ENCODE measurements around the gene POLA1. TPM values are rescaled to one million over a fixed set of nuclear protein-coding genes. Genes with fewer than 3 reads are reported as not detected.

POLA1 gene
- total and polyA plus RNA-seq, 2 of the 4 experiments (the other 2 are of a cell fraction): 4.0 to 15.1 TPM

- no peak for ATAC-seq (ENCODE audit: low read depth)
- TF ChIP-seq ELK1 (IDR thresholded peaks at IDR 0.05; ENCODE audit: borderline replicate concordance, low read depth, low read length) (no peak), CTCF (conservative IDR thresholded peaks at IDR 0.05; ENCODE audit: low read depth, low read length) (no peak), RFX5 (IDR thresholded peaks at IDR 0.05; ENCODE audit: low read depth, low read length) (no peak), MAZ (IDR thresholded peaks at IDR 0.05; ENCODE audit: borderline replicate concordance, low read depth, low read length) (no peak), POLR2A (IDR thresholded peaks at IDR 0.05; ENCODE audit: low read depth, low read length) (no peak), FOS (IDR thresholded peaks at IDR 0.05; ENCODE audit: low read depth, low read length) (no peak), RCOR1 (IDR thresholded peaks at IDR 0.05; ENCODE audit: insufficient replicate concordance, low read length) (no peak), NFE2L2 (IDR thresholded peaks at IDR 0.05; ENCODE audit: low read depth, low read length) (no peak), RAD21 (IDR thresholded peaks at IDR 0.05; ENCODE audit: low read length) (no peak), MXI1 (IDR thresholded peaks at IDR 0.05; ENCODE audit: borderline replicate concordance, low read depth, low read length) (no peak), MAFK (IDR thresholded peaks at IDR 0.05; ENCODE audit: low read depth, low read length) (no peak), SMC3 (IDR thresholded peaks at IDR 0.05; ENCODE audit: low read depth, low read length) (no peak), BHLHE40 (IDR thresholded peaks at IDR 0.05; ENCODE audit: low read depth, low read length) (no peak)
- H2BK120ac ChIP-seq (ENCODE audit: low read depth, low read length): no peak overlapping the region
- no TSS peak for BruUV-seq (replicated peaks)
- no peak overlapping the region for H3K4ac ChIP-seq (ENCODE audit: low read depth, low read length)
- 0% methylated on average over 1 of the region's 6 CpGs; no CpG with 5 or more reads in 1 of the 2 experiments for WGBS, 2 experiments (ENCODE audit: extremely low coverage in 2 of 2, insufficient read length in 1 of 2)
- no peak overlapping the region for H2BK5ac ChIP-seq (ENCODE audit: low read depth, low read length, poor library complexity, severe bottlenecking)
- H3K27ac ChIP-seq (ENCODE audit: insufficient read depth, low read length): no peak overlapping the region
- intact Hi-C loops (cut with micrococcal nuclease): loop anchor here (10.0 kb wide), 1 partner anchor 272 kb away; no protein-coding TSS in a partner anchor
- no peak overlapping the region for H2AFZ ChIP-seq (replicated peaks; ENCODE audit: low read length, poor library complexity)
- no peak overlapping the region for H3K9ac ChIP-seq (ENCODE audit: low read depth, low read length)
- H3K4me2 ChIP-seq (ENCODE audit: low read depth, low read length): no peak overlapping the region
- no peak overlapping the region for H3K18ac ChIP-seq (ENCODE audit: low read depth, low read length)
- DNase-seq: no peak
- H4K8ac ChIP-seq (ENCODE audit: low read depth in 2 of 2, low read length in 2 of 2): no peak overlapping the region
- CTCF ChIA-PET: no interaction called here
- H2AK9ac ChIP-seq (replicated peaks; ENCODE audit: low read depth, low read length, poor library complexity): no peak overlapping the region
- POLR2A ChIA-PET (ENCODE audit: unreplicated experiment): no interaction called here
- peaks cover 33% of the 10 kb centered on the region for H3K27me3 ChIP-seq (ENCODE audit: control insufficient read depth, insufficient read depth, low read length)
- H3K79me1 ChIP-seq (ENCODE audit: low read depth in 1 of 2, low read length in 2 of 2): no peaks in the 10 kb centered on the region
- H4K20me1 ChIP-seq (ENCODE audit: insufficient read depth, low read length): no peaks in the 10 kb centered on the region
- in situ Hi-C loops (cut with MboI; ENCODE audit: low sequenced_read_pairs): no loop called here
- H4K5ac ChIP-seq (ENCODE audit: low read depth, low read length): no peak overlapping the region
- dilution Hi-C loops (cut with HindIII; ENCODE audit: low sequenced_read_pairs, unreplicated experiment): no loop called here
- H2BK15ac ChIP-seq (ENCODE audit: low read depth, low read length): no peak overlapping the region
- H3K14ac ChIP-seq (replicated peaks; ENCODE audit: low read depth, low read length): no peak overlapping the region
- no peak overlapping the region for H3K4me3 ChIP-seq (ENCODE audit: insufficient read depth, low read depth, low read length)
- no peaks in the 10 kb centered on the region for H3K36me3 ChIP-seq (ENCODE audit: control insufficient read depth, insufficient read depth, low read length)
- no peaks in the 10 kb centered on the region; the same call in 1 of the 2 replicates for H3K4me1 ChIP-seq (ENCODE audit: control insufficient read depth, insufficient read depth, low read length)
- H3K9me3 ChIP-seq (ENCODE audit: control insufficient read depth, insufficient read depth, low read length): no peaks in the 10 kb centered on the region
- H2AK5ac ChIP-seq (ENCODE audit: low read depth, low read length): no peak overlapping the region
- no peak overlapping the region for H4K91ac ChIP-seq (ENCODE audit: insufficient read depth, low read depth, low read length)
- H3K9me1 ChIP-seq (ENCODE audit: insufficient read depth, low read length): no peaks in the 10 kb centered on the region
- H3K23ac ChIP-seq (ENCODE audit: low read depth, low read length): no peak overlapping the region
- no peak overlapping the region for H2BK20ac ChIP-seq (ENCODE audit: low read depth, low read length)
- no peak overlapping the region for H3K56ac ChIP-seq (ENCODE audit: extremely low read depth, insufficient read depth, low read length)
Observed at GRCh38 chrX:25026576-25026975, 332.9 kb downstream of the POLA1 start.

Data from IMR-90 (cell line).